B cell (primary cell): ENCODE data around the gene ATAD3A. TPM values are rescaled to one million over a fixed set of nuclear protein-coding genes. Genes with fewer than 3 reads are reported as not detected.
"Not testable (repeated sequence)": the region's sequence is repeated elsewhere in the genome, so short reads cannot be mapped to it uniquely, and the experiment has no call there.

Experiments
- ATAC-seq: fragments of 200-7000 bp; cut with Tn5 transposase; one replicate; pipeline ENCODE4 v1.10.0; 2021; ENCODE audit warnings: low read depth, mild to moderate bottlenecking, moderate number of reproducible peaks, moderate library complexity
- CTCF ChIA-PET: fragments of 350-600 bp; sonication (Branson Sonifier 250); formaldehyde crosslinking; loops from one replicate; lab custom pipeline; 2021; ENCODE audit warnings: antibody characterized with exemption, inconsistent platforms; lab: Charles Lee
- POLR2A ChIA-PET: fragments of 350-600 bp; sonication (Branson Sonifier 250); formaldehyde crosslinking; loops from one replicate; lab custom pipeline; 2021; ENCODE audit warnings: antibody characterized with exemption; lab: Charles Lee
- DNase-seq: peaks from one replicate; pipeline ENCODE4 v3.0.0; 2013
- H2AFZ ChIP-seq: 2 replicates; pipeline ENCODE4 v1.6.1; 2012; ENCODE audit warnings: mild to moderate bottlenecking, low read depth, low read length; ENCODE audit not compliant: insufficient read depth, poor library complexity, severe bottlenecking
- H3K27ac ChIP-seq, 2 donors: 1 replicate in 1 of 2; 2 replicates in 1 of 2; pipeline ENCODE4 v1.5.1; 2012 to 2013; ENCODE audit warnings: low read length in 2 of 2, mild to moderate bottlenecking in 2 of 2, moderate library complexity in 1 of 2
- H3K27me3 ChIP-seq, 4 experiments: fragments of 200-600 bp in 1 of 4; sonication (generic) in 1 of 4; replicated peaks in 1 of 4; 1 replicate in 2 of 4; 2 replicates in 2 of 4; pipeline versions ENCODE4 v1.6.1 to v1.7.0; 2013 to 2016; ENCODE audit warnings: low read length in 3 of 4, mild to moderate bottlenecking in 2 of 4, mixed read lengths in 1 of 4, moderate library complexity in 1 of 4; ENCODE audit not compliant: insufficient read depth in 4 of 4, control insufficient read depth in 3 of 4; ENCODE audit errors: control extremely low read depth in 1 of 4
- H3K36me3 ChIP-seq, 2 experiments: replicated peaks in 1 of 2; 1 replicate in 1 of 2; 2 replicates in 1 of 2; pipeline versions ENCODE4 v1.6.1 to v1.7.1; 2013; ENCODE audit warnings: low read length in 1 of 2; ENCODE audit not compliant: insufficient read depth in 2 of 2, control insufficient read depth in 1 of 2; ENCODE audit errors: control extremely low read depth in 1 of 2, extremely low read depth in 1 of 2
- H3K4me1 ChIP-seq, 2 donors: fragments of 200-600 bp in 1 of 2; sonication (generic) in 1 of 2; 1 replicate in 1 of 2; 2 replicates in 1 of 2; pipeline versions ENCODE4 v1.5.1 to v1.6.1; 2013 to 2017; ENCODE audit warnings: low read length in 2 of 2; ENCODE audit not compliant: control insufficient read depth in 2 of 2, insufficient read depth in 2 of 2
- H3K4me2 ChIP-seq: replicated peaks from 2 replicates; pipeline ENCODE3; 2012; ENCODE audit warnings: mild to moderate bottlenecking, low read depth, low read length; ENCODE audit not compliant: poor library complexity, severe bottlenecking
- H3K4me3 ChIP-seq, 5 experiments: fragments of 200-600 bp in 1 of 5; sonication (generic) in 1 of 5; 1 replicate in 3 of 5; 2 replicates in 2 of 5; pipeline versions ENCODE4 v1.5.1 to v1.7.0; 2011 to 2016; ENCODE audit warnings: low read length in 4 of 5, mild to moderate bottlenecking in 4 of 5, low read depth in 2 of 5, control low read depth in 1 of 5, moderate library complexity in 1 of 5; ENCODE audit not compliant: insufficient read depth in 1 of 5; ENCODE audit errors: control extremely low read depth in 1 of 5, extremely low read depth in 1 of 5
- H3K79me2 ChIP-seq: fragments of 200-600 bp; sonication (generic); one replicate; pipeline ENCODE4 v1.6.0; 2016; ENCODE audit warnings: low read length; ENCODE audit not compliant: control insufficient read depth, insufficient read depth
- H3K9ac ChIP-seq: fragments of 200-600 bp; sonication (generic); 2 replicates; pipeline ENCODE4 v1.6.1; 2017; ENCODE audit warnings: mild to moderate bottlenecking, low read length, moderate library complexity
- H3K9me3 ChIP-seq, 3 donors: one replicate each; pipeline versions ENCODE4 v1.6.1 to v1.7.1; 2013; ENCODE audit warnings: low read length in 2 of 3; ENCODE audit not compliant: control insufficient read depth in 2 of 3, insufficient read depth in 1 of 3; ENCODE audit errors: control extremely low read depth in 1 of 3
- H4K20me1 ChIP-seq: 2 replicates; pipeline ENCODE4 v1.6.0; 2012; ENCODE audit warnings: mild to moderate bottlenecking, low read length; ENCODE audit not compliant: insufficient read depth, control insufficient read depth, poor library complexity, severe bottlenecking
- H3K27ac Mint-ChIP-seq: one replicate; pipeline ENCODE4 v1.8.0; 2021; ENCODE audit warnings: mixed read lengths
- H3K27me3 Mint-ChIP-seq: one replicate; pipeline ENCODE4 v1.8.0; 2021; ENCODE audit warnings: mixed read lengths
- H3K4me1 Mint-ChIP-seq: one replicate; pipeline ENCODE4 v1.8.0; 2021; ENCODE audit warnings: mixed read lengths
- H3K4me3 Mint-ChIP-seq: one replicate; pipeline ENCODE4 v1.8.0; 2021; ENCODE audit warnings: mixed read lengths
- H3K9me3 Mint-ChIP-seq: one replicate; pipeline ENCODE4 v1.8.0; 2022; ENCODE audit warnings: mixed read lengths; ENCODE audit not compliant: insufficient read depth
- WGBS: methylation state at CpG from one replicate; pipeline ENCODE4 v1.1.5; 2013; ENCODE audit warnings: missing lambda C conversion rate; ENCODE audit not compliant: insufficient coverage; 5-methylcytosine and 5-hydroxymethylcytosine counted together
- intact Hi-C: fragments of 100-400 bp; cut with micrococcal nuclease; formaldehyde crosslinking; loops from one replicate; pipeline ENCODE4 v1.10.0; 2022
- polyA plus RNA-seq: library from polyadenylated mRNA; depleted of rRNA; stranded (reverse); fragments of >200 nt; gene quantifications from 2 replicates; pipeline ENCODE4 v1.2.3, GENCODE V29; 2012
- total RNA-seq, 2 donors: library from RNA; stranded (reverse); fragments of 120-200 nt in 1 of 2; gene quantifications; 1 replicate in 1 of 2; 2 replicates in 1 of 2; pipeline versions ENCODE4 v1.2.3 to v1.2.4, GENCODE V29; 2013 to 2022

Gene ATAD3A
- total and polyA plus RNA-seq, 2 donors (not counting 1 experiment from before 2014, with no cell fraction given): 17.5 to 17.8 TPM

GRCh38 chr1:1523651-1524050 lies 11.7 kb downstream of the ATAD3A start:
- H3K9ac ChIP-seq, intact Hi-C loops, H3K4me1 ChIP-seq, H3K27ac Mint-ChIP-seq, H3K4me1 Mint-ChIP-seq, H3K27me3 ChIP-seq, POLR2A ChIA-PET, CTCF ChIA-PET, H2AFZ ChIP-seq, H3K9me3 Mint-ChIP-seq, ATAC-seq, H3K36me3 ChIP-seq, H4K20me1 ChIP-seq, H3K27me3 Mint-ChIP-seq, H3K4me3 Mint-ChIP-seq, H3K27ac ChIP-seq, H3K9me3 ChIP-seq, H3K4me2 ChIP-seq, H3K4me3 ChIP-seq, H3K79me2 ChIP-seq, DNase-seq: not testable (repeated sequence)
- 95% methylated on average over 15 of the region's 17 CpGs for WGBS

- intact Hi-C loops, H3K27ac ChIP-seq, H3K9ac ChIP-seq, H3K9me3 Mint-ChIP-seq, ATAC-seq, DNase-seq, H3K27me3 ChIP-seq, H3K4me2 ChIP-seq, H3K9me3 ChIP-seq, H3K79me2 ChIP-seq, H3K4me1 ChIP-seq, H3K4me3 ChIP-seq, H4K20me1 ChIP-seq, H3K27ac Mint-ChIP-seq, H2AFZ ChIP-seq, H3K27me3 Mint-ChIP-seq, CTCF ChIA-PET, H3K4me1 Mint-ChIP-seq, H3K4me3 Mint-ChIP-seq: not testable (repeated sequence)
- 99% methylated on average over 30 of the region's 30 CpGs for WGBS
- POLR2A ChIA-PET: interaction anchor here (0.6 kb wide), 1 partner anchor 26 kb away, joined by 6 read pairs; no protein-coding TSS in a partner anchor
- H3K36me3 ChIP-seq: peaks cover 0 to 10% of the 10 kb centered on the region in 2 experiments
Measured at GRCh38 chr1:1524750-1525383, 12.9 kb downstream of the ATAD3A start.

- peaks cover 0 to 11% (median 0%) of the 10 kb centered on the region in 3 donors for H3K9me3 ChIP-seq
- ATAC-seq, H3K4me3 ChIP-seq, intact Hi-C loops, H3K4me3 Mint-ChIP-seq, H3K27ac Mint-ChIP-seq, H4K20me1 ChIP-seq, POLR2A ChIA-PET, H3K4me1 Mint-ChIP-seq, H3K4me2 ChIP-seq, H3K4me1 ChIP-seq, H3K27me3 ChIP-seq, CTCF ChIA-PET, H2AFZ ChIP-seq, H3K79me2 ChIP-seq, H3K36me3 ChIP-seq, H3K9me3 Mint-ChIP-seq, H3K9ac ChIP-seq, H3K27me3 Mint-ChIP-seq, H3K27ac ChIP-seq, DNase-seq: not testable (repeated sequence)
- 98% methylated on average over 9 of the region's 21 CpGs for WGBS
Measured at GRCh38 chr1:1526476-1526875, 14.5 kb downstream of the ATAD3A start.
